Stimulated activated CD8-positive, alpha-beta memory T cell treated with anti-CD3 and anti-CD28 coated beads, Interleukin-4, amount 100 ng/mL, for 4 hours (primary cell): Measurements from ENCODE around the gene ATP13A1.
"Not testable (repeated sequence)": the region's sequence is repeated elsewhere in the genome, so short reads cannot be mapped to it uniquely, and the experiment has no call there.

Experiments used
- DNase-seq, 2 donors: peaks; one replicate each; pipeline ENCODE4 v3.0.0-alpha.2; 2020; ENCODE audit warnings: low read depth in 2 of 2, low spot score in 1 of 2

The ATP13A1 gene

DNA sequence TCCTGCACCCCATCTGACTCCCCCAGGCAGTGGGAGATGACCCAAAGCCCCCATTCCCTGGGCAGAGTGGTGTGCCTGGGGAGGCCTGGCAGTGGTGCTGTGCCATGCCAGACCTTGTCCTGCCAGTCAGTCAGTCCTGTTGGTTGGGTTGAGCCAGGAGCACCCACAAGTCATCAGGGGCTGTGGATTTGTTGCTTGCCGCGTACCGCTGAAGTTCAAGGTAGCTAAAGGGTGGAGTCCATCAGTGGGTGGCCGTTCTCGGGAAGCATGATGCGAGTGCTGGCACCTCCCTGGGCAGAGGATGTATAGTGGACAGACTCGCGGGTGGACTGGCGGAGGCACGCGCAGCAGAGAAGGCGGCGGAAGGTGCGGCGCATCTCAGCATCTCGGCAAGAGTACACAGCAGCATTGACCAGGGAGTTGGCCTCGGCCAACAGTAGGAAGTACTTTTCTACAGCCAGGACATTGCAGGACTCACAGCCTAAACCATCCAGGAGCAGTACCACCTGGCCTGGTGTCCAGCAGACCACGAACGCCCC is 39.4 kb downstream of the ATP13A1 start:
- DNase-seq, result no peak

DNA sequence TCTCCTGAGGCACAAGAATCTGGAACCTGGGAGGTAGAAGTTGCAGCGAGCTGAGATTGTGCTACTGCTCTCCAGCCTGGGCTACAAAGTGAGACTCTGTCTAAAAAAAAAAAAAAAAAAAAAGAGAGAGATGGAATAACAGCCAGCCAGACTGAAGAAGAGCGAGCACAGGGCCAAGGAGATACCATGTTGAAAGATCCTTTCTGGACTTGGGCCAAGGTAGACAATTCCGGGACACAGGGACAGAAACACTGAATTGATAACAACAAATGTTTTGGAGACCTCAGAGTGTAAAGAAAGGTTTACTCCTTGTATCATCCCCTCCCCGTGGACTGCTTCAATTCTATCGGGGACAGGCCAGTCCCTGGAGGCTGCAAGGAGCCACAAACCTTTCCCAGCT is 40.1 kb downstream of the ATP13A1 start:
- DNase-seq, result no peak

DNA sequence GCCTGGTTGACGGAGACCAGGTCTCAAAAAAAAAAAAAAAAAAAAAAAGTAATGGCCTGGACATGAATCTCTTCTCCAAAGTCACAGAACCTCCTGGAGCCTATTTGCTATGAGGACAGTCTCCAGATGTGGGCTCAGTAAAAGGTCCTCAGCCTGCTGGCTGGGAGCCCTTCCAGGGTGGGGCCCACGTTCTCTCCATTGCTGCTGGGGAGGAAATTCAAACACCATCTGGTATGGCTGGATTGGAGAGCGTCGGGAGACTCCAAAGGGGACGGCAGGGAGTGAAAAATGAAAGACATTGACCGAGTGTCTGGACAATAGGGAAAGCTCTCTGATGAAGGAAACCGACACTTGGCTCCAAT is 43.6 kb downstream of the ATP13A1 start:
- DNase-seq, result no peak

DNA sequence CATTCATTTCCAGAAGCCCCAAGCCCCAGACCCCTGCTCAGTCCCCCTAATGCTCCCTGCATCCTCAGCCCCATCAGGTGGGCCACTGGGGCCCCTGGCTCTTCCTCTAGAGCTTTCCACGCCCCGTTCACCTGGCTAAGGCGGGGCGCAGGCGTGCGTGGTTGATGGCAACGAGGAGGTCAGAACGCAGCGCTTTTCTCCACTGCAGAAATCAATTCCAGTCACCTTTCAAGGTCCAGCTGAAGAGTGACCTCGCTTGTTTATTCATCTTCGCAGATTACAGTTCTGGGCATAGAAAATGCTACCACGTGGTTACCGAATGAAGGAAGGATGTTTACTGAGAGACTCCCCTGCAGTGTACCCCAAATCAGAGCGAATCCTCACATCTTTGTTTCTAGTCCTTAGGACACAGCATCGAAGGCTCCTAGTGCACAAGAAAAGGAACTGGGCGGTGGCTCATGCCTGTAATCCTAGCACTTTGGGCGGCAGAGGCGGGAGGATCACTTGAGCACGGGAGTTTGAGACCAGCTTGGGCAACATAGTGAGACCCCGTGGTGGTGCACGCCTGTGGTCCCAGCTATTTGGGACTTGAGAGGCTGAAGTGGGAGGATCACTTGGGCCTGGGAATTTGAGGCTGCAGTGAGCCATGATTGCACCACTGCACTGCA is 44.2 kb downstream of the ATP13A1 start:
- no peak for DNase-seq

DNA sequence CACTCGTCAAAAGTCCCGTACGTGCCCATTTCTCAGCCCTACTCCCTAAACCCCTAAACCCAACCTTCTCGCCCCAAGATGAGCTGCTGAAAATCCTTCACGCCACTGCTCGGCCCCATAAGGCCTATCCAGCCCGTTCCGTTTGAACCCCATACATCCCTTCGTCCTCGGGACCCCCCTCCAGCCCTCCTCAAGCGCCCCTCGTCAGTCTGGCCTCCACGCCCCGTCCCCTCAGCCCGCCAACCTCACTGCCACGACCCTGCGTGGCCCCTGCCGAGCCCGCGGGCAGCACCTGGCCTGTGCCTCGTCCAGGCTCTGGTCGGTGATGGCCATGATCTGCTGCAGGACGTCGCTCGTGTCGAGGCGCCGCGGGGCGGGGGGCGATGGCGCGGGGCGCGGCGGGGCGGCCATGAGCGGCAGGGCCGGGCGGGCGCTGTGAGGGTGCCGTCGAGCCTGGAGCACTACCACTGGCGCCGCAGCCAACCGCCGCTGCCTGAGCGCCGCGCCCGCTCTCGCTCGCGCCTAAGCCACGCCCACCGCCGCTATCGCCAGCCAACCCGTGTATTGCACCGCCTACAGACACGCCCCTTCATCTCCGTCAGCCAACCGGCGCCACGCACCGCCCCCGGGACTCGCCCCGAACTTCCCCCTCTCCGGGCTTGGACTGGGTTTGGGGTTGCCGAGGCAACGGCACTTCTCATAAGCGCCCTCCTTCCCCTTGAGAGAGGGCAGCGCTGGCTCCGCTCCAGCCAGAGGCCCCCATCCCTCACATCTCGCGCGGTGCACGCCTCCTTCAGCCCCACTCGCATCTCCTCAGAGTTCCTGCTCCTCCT is 45.0 kb downstream of the ATP13A1 start, which contains the start of gene PBX4:
PBX4 (minus strand) TSS at position 469 of the 833 bp plus-strand sequence; CDS start at position 411, 58 bp downstream.
- DNase-seq, result peak; percentile 98 to 99

DNA sequence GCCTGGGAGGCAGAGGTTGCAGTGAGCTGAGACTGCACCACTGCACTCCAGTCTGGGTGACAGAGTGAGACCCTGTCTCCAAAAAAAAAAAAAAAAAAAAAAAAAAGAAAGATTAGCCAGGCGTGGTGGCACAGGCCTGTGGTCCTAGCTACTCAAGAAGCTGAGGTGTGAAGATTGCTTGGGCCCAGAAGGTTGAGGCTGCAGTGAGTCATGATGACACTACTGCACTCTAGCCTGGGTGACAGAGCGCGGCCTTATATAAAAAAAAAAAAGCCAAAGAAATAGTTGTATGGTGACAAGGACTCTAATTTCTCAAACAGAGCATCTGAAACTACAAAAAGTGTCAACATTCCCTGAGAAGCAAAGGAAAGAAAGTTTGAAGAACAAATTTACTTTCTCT is 48.4 kb downstream of the ATP13A1 start:
- DNase-seq, result peak in 1 of 2 donors; percentile 36

DNA sequence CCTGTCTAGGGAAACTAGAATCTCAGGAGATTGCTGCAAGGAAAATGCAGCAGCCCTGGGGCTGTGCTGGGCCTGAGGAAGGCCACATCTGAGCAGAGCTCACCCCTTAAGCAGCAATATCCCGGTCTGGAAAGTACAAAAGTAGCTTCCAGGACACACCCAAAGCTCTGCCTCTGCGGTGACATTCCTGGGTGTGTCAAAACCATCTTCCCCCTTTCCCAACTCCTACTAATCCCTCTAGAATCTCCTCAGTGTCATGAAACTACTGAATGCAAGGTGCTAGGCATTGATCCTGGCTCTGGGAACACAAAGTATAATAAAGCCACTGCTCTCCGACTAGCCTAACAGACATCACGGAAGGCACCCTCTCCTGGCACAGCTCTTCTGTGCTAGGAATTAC is 50.0 kb downstream of the ATP13A1 start:
- no peak for DNase-seq

DNA sequence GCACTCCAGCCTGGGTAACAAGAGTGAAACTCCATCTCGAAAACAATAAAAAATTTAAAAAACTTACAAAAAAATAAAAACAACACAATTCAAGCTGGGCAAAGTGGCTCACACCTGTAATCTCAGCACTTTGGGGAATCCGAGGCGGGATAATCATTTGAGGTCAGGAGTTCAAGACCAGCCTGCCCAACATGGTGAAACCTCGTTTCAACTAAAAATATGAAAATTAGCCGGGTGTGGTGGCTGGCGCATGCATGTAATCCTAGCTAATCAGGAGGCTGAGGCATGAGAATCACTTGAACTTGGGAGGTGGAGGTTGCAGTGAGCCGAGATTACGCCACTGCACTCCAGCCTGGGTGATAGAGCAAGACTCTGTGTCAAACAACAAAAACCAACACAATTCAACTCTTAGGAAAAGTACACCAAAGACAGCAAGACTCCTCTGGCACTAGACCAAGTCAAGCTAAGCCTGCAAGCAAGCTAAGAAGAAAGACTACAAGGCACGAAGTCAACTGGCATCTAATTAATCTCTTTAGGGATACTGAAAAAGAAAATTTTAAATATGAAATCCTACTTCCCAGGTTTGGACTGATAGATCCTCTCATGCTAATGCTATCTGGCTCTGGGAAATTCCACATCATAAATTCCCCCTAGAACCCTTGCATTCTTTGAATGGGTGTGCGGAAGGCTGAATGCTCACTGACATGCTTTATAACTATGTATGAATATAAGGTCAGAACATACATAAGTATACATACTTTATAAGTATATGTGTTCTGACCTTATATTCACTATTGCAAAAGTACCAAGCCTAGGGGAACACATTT is 52.9 kb downstream of the ATP13A1 start:
- no peak for DNase-seq

DNA sequence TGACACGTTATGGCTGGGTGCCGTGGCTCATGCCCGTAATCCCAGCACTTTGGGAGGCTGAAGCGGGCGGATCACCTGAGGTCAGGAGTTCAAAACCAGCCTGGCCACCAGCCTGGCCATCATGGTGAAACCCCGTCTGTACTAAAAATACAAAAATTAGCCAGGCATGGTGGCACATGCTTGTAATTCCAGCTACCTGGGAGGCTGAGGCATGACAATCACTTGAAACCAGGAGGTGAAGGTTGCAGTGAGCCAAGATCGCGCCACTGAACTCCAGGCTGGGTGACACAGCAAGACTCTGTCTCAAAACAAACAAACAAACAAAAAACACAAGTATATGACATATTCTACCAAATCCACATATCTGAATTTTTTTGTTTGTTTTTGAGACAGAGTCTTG is 56.8 kb downstream of the ATP13A1 start:
- DNase-seq, result not testable (repeated sequence)

DNA sequence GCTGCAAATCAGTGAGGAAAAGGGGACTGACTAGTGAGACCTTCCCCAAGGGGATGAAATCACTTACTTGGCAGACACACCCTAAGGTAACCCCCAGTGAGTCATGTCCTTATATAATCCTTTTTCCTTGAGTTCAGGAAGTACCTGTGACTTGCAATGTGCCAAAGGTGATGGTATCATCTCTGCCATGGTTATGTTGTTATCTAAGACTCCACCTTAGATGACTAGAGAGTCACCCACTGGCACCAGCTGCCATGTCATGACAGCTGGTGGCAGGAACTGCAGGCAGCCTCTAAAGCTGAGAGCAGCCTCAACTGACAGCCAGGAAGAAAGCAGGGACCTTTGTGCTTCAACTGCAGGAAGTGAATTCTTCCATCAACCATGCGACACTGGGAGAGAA is 57.5 kb downstream of the ATP13A1 start:
- DNase-seq, result no peak

DNA sequence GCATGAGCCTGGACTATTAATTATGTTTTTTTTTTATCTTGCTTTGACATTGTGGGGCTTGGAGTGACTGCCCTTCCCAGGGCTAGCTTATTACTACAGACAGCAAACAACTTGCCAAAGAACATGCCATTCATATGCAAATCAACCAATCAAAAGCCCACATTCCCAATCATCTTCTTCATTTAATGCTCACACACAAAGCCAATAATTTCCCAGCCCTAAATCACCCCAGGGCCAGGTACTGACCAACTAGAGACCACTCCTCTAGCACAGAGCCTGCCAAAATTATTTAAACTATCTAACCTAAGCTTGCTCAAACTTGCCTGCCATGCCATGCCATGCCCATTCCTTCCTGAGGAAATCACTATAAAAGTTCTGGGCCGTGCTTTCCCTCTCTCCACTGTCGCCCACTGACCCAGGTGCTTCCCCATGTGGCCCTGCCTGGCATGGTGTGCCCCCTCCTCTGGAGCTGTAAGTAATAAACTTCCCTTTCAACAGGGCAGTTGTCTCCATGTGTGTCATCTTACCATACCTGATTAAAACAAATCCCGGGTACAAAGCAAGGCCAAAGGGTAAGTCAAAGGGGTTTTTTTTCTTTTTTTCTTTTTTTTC is 60.7 kb downstream of the ATP13A1 start:
- no peak for DNase-seq

DNA sequence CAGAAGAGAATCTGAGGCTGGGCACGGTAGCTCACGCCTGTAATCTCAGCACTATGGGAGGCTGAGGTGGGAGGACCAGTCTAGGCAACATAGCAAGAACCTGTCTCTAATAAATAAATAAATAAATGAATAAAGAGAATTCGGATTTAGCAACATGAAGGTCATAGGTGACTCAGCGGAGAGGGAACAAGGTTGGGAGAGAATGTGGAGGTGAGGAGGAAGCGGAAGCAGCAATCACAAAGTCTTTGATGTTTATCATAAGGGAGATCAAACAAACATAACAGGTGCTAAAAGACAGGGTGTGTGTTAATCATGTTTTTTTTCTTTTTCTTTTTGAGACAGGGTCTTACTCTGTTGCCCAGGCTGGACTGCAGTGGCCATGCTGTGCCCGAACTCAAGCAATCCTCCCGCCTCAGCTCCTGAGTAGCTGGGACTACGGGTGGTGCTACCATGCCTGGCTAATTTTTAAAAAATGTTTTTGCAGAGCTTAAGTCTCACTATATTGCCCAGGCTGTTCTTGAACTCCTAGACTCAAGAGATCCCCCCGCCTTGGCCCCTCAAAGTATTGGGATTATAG is 61.3 kb downstream of the ATP13A1 start:
- DNase-seq, result no peak

DNA sequence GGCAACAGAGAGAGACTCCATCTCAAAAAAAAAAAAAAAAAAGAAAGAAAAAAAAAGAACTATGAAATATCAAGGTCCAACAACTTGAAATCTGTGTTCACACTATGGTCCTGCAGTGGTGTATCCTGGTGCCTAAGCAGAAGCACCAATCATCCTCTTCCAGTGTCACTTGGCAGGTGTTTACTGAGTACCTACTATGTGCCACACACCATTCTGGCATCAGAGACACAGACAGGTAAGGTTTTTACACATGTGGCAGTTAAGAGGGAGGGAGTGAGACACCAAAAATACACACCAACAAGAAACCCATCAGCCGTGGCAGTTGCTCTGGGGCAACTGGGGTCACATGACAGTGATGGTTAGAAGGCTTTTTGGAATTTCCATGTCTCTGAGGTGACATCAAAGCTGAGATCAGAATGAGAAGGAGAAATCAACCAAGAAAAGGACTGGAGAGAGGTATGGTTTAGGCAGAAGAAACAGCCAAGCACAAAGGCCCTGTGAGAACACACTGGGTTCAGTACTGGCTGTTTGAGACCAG is 62.6 kb downstream of the ATP13A1 start:
- DNase-seq, result no peak

DNA sequence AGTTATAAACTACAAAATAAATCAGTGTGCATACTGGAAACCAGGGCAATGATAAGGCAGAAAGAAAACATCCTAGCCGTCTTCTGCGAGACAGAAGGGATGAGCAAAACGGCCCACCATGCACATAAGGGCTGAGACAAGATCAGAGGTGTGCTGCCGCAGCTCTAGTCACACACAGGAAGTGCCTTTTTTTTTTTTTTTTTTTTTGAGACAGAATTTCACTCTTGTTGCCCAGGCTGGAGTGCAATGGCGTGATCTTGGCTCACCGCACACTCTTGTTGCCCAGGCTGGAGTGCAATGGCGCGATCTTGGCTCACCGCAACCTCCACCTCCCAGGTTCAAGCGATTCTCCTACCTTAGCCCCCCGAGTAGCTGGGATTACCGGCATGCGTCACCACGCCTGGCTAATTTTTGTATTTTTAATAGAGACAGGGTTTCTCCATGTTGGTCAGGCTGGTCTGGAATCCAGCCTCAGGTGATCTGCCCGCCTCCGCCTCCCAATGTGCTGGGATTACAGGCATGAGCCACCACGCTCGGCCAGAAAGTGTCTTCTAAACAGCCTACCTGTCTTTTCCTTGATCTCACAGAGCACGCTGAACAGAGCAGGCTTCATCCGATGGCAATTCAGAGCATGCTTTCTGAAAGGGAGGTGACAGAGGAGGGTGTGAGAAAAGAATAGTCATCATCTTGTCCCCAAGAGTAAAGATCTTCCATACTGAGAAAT is 64.6 kb downstream of the ATP13A1 start:
- peak in 1 of 2 donors; percentile 46 for DNase-seq

DNA sequence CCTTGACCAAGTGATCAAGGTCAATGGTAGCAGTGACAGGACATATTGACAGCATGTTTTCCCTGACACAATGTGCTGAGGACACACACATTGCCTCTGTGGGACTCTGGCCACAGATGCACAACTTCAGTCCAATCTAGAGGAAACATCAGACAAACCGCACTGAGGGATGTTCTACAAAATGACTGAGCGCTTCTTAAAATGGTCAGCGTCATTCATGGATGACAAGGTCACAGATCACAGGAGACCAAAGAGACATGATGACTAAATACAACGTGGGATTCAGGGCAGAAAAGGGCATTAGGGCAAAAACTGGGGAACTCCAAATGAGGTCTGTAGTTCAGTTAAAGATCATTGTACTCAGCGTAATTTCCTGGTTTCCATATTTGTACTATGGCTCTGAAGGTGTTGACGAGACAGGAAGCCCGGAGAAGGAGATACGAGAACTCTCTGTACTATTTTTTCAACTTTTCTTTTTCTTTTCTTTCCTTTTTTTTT is 65.6 kb downstream of the ATP13A1 start:
- no peak for DNase-seq
